SU-DHL-6 (cell line): Measurements from ENCODE around the gene IL1A.

Experiments used
- CTCF ChIP-seq: fragments of 200-600 bp; sonication (generic); IDR thresholded peaks from one replicate; pipeline ENCODE4 v1.5.1; 2017; ENCODE audit warnings: antibody characterized with exemption, mild to moderate bottlenecking, low read length, moderate library complexity; ENCODE audit not compliant: insufficient read depth, poor library complexity, severe bottlenecking
- EZH2phosphoT487 ChIP-seq: fragments of 200-600 bp; sonication (generic), shearing (Covaris generic); conservative IDR thresholded peaks from 2 replicates; pipeline ENCODE4 v1.6.1; 2018; ENCODE audit warnings: mild to moderate bottlenecking, antibody characterized with exemption, low read length, moderate library complexity, mixed read lengths

- TF ChIP-seq CTCF, result no peak
- TF ChIP-seq EZH2phosphoT487, result no peak
These were observed 58.5 kb downstream of the IL1A start for GRCh38 chr2:112725545-112726457.
